Measurements from ENCODE around the gene TTYH3. TPM values are rescaled to one million over a fixed set of nuclear protein-coding genes. Genes with fewer than 3 reads are reported as not detected.
A peak's percentile ranks its signal among the peaks of the same experiment; 100 is the strongest.

TTYH3 gene
- total RNA-seq, 2 experiments from 2014 or later = 26.8 to 27.2 TPM

GRCh38 chr7:2621061-2621828, 10.5 kb upstream of the TTYH3 start:
- Mint-ChIP-seq H3K4me1 (no peaks in the 10 kb centered on the region), H3K27ac (no peak overlapping the region), H3K9me3 (no peaks in the 10 kb centered on the region), H3K36me3 (no peaks in the 10 kb centered on the region), H3K4me3 (no peak overlapping the region), H3K27me3 (no peaks in the 10 kb centered on the region)
- DNase-seq = no peak

GRCh38 chr7:2621948-2622640, 9.7 kb upstream of the TTYH3 start:
- Mint-ChIP-seq H3K27me3 (no peaks in the 10 kb centered on the region), H3K27ac (no peak overlapping the region), H3K4me1 (no peaks in the 10 kb centered on the region), H3K36me3 (no peaks in the 10 kb centered on the region), H3K9me3 (no peaks in the 10 kb centered on the region), H3K4me3 (no peak overlapping the region)
- no peak for DNase-seq

DNA sequence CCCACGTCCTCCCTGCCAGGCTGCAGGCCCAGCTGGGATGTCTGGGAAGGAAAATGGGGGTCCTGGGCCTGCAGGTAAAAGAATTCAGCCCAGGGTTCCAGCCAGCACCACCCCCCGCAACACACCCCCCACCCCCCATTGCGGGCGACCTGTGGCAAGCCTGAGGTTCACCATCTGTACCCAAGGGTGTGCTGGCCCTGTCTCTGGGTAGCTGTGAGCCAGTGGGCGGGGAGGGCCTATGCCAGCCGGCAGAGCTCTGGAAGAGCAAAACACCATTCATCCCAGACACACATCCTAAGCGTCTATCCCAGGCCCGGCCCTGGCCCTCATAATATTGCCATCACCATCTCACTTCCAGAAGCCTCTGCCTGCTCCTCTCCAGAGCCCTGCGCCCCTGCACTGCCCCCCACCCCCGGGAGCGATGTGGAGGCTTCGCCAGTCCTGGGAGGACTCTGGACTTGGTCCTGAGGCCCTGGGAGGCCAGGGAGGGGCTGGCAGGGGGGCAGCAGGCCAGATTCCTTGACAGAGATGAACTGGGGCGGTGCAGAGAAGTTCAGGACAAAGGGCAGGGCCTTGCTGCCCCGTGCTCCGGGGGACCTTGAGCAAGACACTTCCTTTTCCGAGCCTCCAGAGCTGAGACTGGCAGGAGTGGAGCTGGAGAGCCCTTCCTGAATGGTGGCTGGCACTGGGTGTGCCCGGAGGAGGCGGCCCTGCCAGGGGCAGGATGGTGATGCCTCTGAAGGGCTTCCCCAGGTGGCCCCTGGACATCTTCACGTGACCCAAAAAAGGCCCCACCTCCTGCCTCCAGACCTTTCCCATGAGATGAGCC, 8.7 kb upstream of the TTYH3 start:
- no peaks in the 10 kb centered on the region for H3K27me3 Mint-ChIP-seq
- no peaks in the 10 kb centered on the region for H3K9me3 Mint-ChIP-seq
- no peaks in the 10 kb centered on the region for H3K36me3 Mint-ChIP-seq
- H3K4me3 Mint-ChIP-seq = no peak overlapping the region
- no peak for DNase-seq
- no peaks in the 10 kb centered on the region for H3K4me1 Mint-ChIP-seq
- H3K27ac Mint-ChIP-seq = no peak overlapping the region

GRCh38 chr7:2623698-2624014, 8.1 kb upstream of the TTYH3 start:
- Mint-ChIP-seq H3K9me3 (no peaks in the 10 kb centered on the region), H3K27ac (no peak overlapping the region), H3K4me3 (no peak overlapping the region), H3K4me1 (no peaks in the 10 kb centered on the region), H3K27me3 (no peaks in the 10 kb centered on the region), H3K36me3 (no peaks in the 10 kb centered on the region)
- DNase-seq = no peak

DNA sequence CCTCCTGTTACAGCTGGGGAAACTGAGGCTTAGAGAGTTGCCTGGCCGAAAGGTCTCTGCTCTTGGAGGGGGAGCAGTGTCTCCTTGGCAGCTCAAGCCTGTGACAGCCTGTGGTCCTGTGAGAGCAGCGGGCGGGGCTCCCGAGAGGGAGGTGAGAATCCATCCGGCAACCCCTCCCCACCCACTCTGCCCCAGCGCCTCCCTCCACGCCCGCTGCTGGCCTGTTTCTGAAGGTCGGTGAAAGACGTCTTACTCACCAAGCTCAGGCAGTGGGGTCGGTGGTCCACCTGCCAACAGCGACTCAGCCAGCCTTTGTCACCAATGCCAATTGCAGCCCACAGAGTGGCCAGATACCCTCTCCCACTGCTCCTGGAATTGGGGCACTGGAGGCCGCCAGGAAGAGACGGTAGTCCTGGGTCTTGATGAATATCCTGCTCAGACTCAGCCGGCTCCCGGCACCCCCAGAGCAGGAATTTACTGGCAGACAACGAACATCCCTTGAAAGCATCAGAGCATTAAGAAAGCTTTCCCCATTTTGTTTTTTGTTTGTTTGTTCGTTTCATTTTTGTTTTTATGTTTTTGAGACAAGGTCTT, 7.4 kb upstream of the TTYH3 start:
- H3K4me1 Mint-ChIP-seq = no peaks in the 10 kb centered on the region
- H3K4me3 Mint-ChIP-seq = no peak overlapping the region
- no peaks in the 10 kb centered on the region for H3K36me3 Mint-ChIP-seq
- no peak for DNase-seq
- H3K27me3 Mint-ChIP-seq = no peaks in the 10 kb centered on the region
- no peak overlapping the region for H3K27ac Mint-ChIP-seq
- no peaks in the 10 kb centered on the region for H3K9me3 Mint-ChIP-seq

- no peaks in the 10 kb centered on the region for H3K9me3 Mint-ChIP-seq
- no peak overlapping the region for H3K27ac Mint-ChIP-seq
- no peak overlapping the region for H3K4me3 Mint-ChIP-seq
- H3K27me3 Mint-ChIP-seq = no peaks in the 10 kb centered on the region
- no peaks in the 10 kb centered on the region for H3K36me3 Mint-ChIP-seq
- H3K4me1 Mint-ChIP-seq = peaks cover 4% of the 10 kb centered on the region
- DNase-seq = no peak
These were observed 5.2 kb upstream of the TTYH3 start for GRCh38 chr7:2626498-2627117.

GRCh38 chr7:2627258-2628129, 4.3 kb upstream of the TTYH3 start:
- no peaks in the 10 kb centered on the region for H3K27me3 Mint-ChIP-seq
- peaks cover 4% of the 10 kb centered on the region for H3K4me1 Mint-ChIP-seq
- H3K9me3 Mint-ChIP-seq = no peaks in the 10 kb centered on the region
- DNase-seq = no peak
- H3K36me3 Mint-ChIP-seq = no peaks in the 10 kb centered on the region
- H3K27ac Mint-ChIP-seq = no peak overlapping the region
- H3K4me3 Mint-ChIP-seq = no peak overlapping the region

DNA sequence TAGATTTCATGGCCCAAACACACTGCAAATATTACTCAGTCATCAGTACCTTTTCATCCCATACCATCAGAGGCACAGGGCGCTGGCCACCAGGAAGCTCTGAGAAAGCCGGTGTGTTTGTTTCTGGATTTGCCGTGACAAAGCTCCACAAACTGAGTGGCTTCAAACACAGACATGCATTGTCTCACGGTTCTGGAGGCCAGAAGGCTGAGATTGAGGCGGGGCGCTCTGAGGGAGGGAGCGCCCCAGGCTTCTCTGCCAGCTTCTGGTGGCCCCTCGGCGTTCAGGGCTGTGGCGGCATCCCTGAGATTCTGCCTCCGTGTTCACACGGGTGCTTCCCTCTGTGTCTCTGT, 3.7 kb upstream of the TTYH3 start:
- Mint-ChIP-seq H3K4me3 (no peak overlapping the region), H3K27ac (no peak overlapping the region), H3K4me1 (peaks cover 5% of the 10 kb centered on the region), H3K9me3 (no peaks in the 10 kb centered on the region), H3K27me3 (no peaks in the 10 kb centered on the region), H3K36me3 (no peaks in the 10 kb centered on the region)
- no peak for DNase-seq

GRCh38 chr7:2628891-2629290, 2.9 kb upstream of the TTYH3 start:
- no peaks in the 10 kb centered on the region for H3K9me3 Mint-ChIP-seq
- no peak overlapping the region for H3K27ac Mint-ChIP-seq

GRCh38 chr7:2629746-2630681, 1.8 kb upstream of the TTYH3 start:
- H3K9me3 Mint-ChIP-seq = no peaks in the 10 kb centered on the region
- no peak for DNase-seq
- no peak overlapping the region for H3K27ac Mint-ChIP-seq
- no peak overlapping the region for H3K4me3 Mint-ChIP-seq
- no peaks in the 10 kb centered on the region for H3K36me3 Mint-ChIP-seq
- no peaks in the 10 kb centered on the region for H3K27me3 Mint-ChIP-seq
- peaks cover 15% of the 10 kb centered on the region for H3K4me1 Mint-ChIP-seq

More at GRCh38 chr7:2628891-2629290, 2.9 kb upstream of the TTYH3 start:
- Mint-ChIP-seq H3K4me1 (peaks cover 12% of the 10 kb centered on the region), H3K36me3 (no peaks in the 10 kb centered on the region), H3K27me3 (no peaks in the 10 kb centered on the region), H3K4me3 (no peak overlapping the region)
- no peak for DNase-seq

DNA sequence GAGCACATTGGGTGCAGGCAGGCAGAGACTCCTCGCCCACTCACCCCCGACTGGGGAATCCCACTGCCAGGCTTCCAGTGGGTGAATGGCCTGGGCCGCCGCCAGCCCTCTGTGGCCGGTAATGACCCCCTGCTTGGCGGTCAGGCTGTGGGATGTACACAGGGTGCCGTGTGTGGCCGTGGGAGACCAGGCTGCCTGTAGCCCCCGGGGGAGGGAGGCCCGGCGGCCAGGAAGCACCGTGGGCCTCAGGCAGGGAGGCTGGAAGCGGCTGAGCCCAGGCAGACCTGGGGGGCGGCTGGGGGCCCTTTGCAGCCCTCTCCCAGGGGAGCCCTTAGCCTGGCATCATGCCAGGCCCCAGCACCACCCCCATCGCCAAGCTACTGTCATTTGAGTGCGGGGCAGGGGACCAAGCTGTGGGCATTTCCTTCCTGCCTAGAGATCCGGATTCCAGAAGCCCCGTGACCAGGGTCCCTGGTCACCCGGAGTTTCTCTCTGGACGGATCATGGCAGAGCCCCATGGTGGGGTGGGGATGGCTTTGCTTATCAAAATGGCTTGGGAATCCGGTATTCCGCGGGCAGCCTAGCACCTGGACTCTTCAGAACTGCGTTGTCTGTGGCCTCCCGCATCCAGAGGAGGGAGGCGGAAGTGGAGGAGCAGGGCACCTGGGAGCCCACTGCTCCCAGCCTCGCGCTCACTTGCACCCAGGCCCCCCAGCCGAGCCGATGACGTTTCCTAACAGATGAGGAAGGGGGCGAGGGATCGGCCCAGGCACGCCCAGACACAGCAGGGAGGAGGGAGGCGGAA, 1.1 kb downstream of the TTYH3 start:
- H3K4me3 Mint-ChIP-seq = peak overlapping the region; percentile 93
- no peaks in the 10 kb centered on the region for H3K9me3 Mint-ChIP-seq
- H3K36me3 Mint-ChIP-seq = no peaks in the 10 kb centered on the region
- peak; percentile 67 for DNase-seq
- no peaks in the 10 kb centered on the region for H3K27me3 Mint-ChIP-seq
- H3K27ac Mint-ChIP-seq = peak overlapping the region; percentile 86
- peaks cover 16% of the 10 kb centered on the region for H3K4me1 Mint-ChIP-seq

DNA sequence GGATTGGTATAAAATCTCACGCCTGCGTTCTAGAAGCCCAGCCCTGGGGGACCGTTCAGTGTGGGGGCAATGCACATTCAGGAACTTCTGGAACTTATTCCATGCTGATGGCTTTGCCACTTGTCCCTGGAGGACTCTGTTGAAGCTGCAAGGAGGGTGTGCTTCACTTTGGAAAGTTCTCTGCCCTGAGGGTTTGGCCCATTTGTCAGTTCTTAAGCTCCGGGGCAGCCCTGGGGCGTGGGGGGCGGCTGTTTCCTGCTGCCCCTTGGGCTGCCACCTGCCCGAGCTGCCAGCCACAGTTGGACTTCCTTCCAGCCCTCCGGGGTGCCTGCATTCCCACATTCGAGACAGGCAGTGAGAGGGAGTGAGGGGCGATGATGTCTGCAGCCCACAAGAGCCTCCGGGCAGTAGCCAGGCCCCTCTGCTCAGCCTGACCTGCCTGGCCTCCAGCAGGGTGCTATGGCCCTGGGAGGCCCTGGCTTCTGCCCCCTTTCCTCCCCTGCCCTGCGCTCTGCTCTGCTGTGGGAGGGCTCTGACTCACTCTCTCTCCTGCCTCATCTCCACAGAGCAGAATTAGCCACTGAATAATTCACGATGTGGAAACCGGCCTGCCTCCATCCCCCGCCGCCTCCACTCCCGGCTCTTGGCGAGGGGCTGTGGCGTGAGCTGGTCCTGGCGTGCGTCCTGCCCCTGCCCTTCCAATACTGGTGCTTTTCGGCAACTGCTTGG, 1.9 kb downstream of the TTYH3 start:
- Mint-ChIP-seq H3K4me3 (peak overlapping the region; percentile 93), H3K27ac (peak overlapping the region; percentile 74), H3K27me3 (no peaks in the 10 kb centered on the region), H3K4me1 (peaks cover 16% of the 10 kb centered on the region), H3K36me3 (no peaks in the 10 kb centered on the region), H3K9me3 (no peaks in the 10 kb centered on the region)
- peak; percentile 62 for DNase-seq
